ENCODE measurements around the gene CHN2.
A peak's percentile ranks its signal among the peaks of the same experiment; 100 is the strongest.

The CHN2 gene

GRCh38 chr7:29288181-29289091, 93.9 kb downstream of the CHN2 start:
- FAIRE-seq, result no peak

- FAIRE-seq, result no peak
These were observed 94.8 kb downstream of the CHN2 start for GRCh38 chr7:29289156-29290021.

GRCh38 chr7:29290829-29291228, 96.3 kb downstream of the CHN2 start:
- no peak for FAIRE-seq

- no peak for FAIRE-seq
These were observed 97.4 kb downstream of the CHN2 start for GRCh38 chr7:29291723-29292618.

- FAIRE-seq, result no peak
These were observed 98.5 kb downstream of the CHN2 start for GRCh38 chr7:29292886-29293658.

GRCh38 chr7:29296421-29296820, 101.8 kb downstream of the CHN2 start:
- FAIRE-seq, result no peak

GRCh38 chr7:29297194-29297890, 102.8 kb downstream of the CHN2 start:
- no peak for FAIRE-seq

- FAIRE-seq, result no peak
These were observed 104.5 kb downstream of the CHN2 start for GRCh38 chr7:29299086-29299485.

GRCh38 chr7:29300026-29300480, 105.5 kb downstream of the CHN2 start:
- no peak for FAIRE-seq

GRCh38 chr7:29300649-29301048, 106.1 kb downstream of the CHN2 start:
- peak; percentile 51 for FAIRE-seq

- FAIRE-seq, result no peak
These were observed 108.3 kb downstream of the CHN2 start for GRCh38 chr7:29302666-29303395.

- no peak for FAIRE-seq
These were observed 110.2 kb downstream of the CHN2 start for GRCh38 chr7:29304756-29305155.

- no peak for FAIRE-seq
These were observed 111.9 kb downstream of the CHN2 start for GRCh38 chr7:29306319-29306991.

- FAIRE-seq, result no peak
These were observed 113.8 kb downstream of the CHN2 start for GRCh38 chr7:29308424-29308823.

- FAIRE-seq, result no peak
These were observed 114.7 kb downstream of the CHN2 start for GRCh38 chr7:29309041-29309854.

GRCh38 chr7:29310625-29311024, 116.0 kb downstream of the CHN2 start:
- FAIRE-seq, result no peak

- FAIRE-seq, result no peak
These were observed 116.7 kb downstream of the CHN2 start for GRCh38 chr7:29311314-29311713.

GRCh38 chr7:29314148-29314547, 119.6 kb downstream of the CHN2 start:
- FAIRE-seq, result no peak
